Measurements from ENCODE around the gene PLEK2. TPM values are rescaled to one million over a fixed set of nuclear protein-coding genes. Genes with fewer than 3 reads are reported as not detected.

PLEK2 gene
- total RNA-seq, 1 donor from 2014 or later, result 111 TPM

- Histone ChIP-seq H3K36me3 (ENCODE audit: control insufficient read depth, insufficient read depth, low read length) (peaks cover 15% of the 10 kb centered on the region), H3K4me3 (ENCODE audit: low read depth, low read length) (no peak overlapping the region), H3K27me3 (ENCODE audit: control insufficient read depth, insufficient read depth, low read length) (no peaks in the 10 kb centered on the region)
- DNase-seq (ENCODE audit: low read depth) (no peak), FAIRE-seq (no peak)
- TF ChIP-seq CTCF (IDR thresholded peaks at IDR 0.05; ENCODE audit: insufficient read depth, low read length, severe bottlenecking), result no peak
Measured at GRCh38 chr14:67389811-67390534, 22.0 kb downstream of the PLEK2 start.

GRCh38 chr14:67389275-67389674 is 22.7 kb downstream of the PLEK2 start:
- H3K4me3 ChIP-seq (ENCODE audit: low read depth, low read length), result no peak overlapping the region
- DNase-seq (ENCODE audit: low read depth) (no peak), FAIRE-seq (no peak)
- H3K36me3 ChIP-seq (ENCODE audit: control insufficient read depth, insufficient read depth, low read length), result peaks cover 15% of the 10 kb centered on the region
- no peak for TF ChIP-seq CTCF (IDR thresholded peaks at IDR 0.05; ENCODE audit: insufficient read depth, low read length, severe bottlenecking)
- H3K27me3 ChIP-seq (ENCODE audit: control insufficient read depth, insufficient read depth, low read length), result no peaks in the 10 kb centered on the region

- DNase-seq (ENCODE audit: low read depth), result peak; percentile 48
- no peak overlapping the region for H3K4me3 ChIP-seq (ENCODE audit: low read depth, low read length)
- no peaks in the 10 kb centered on the region for H3K27me3 ChIP-seq (ENCODE audit: control insufficient read depth, insufficient read depth, low read length)
- peaks cover 14% of the 10 kb centered on the region for H3K36me3 ChIP-seq (ENCODE audit: control insufficient read depth, insufficient read depth, low read length)
- no peak for FAIRE-seq
- TF ChIP-seq CTCF (IDR thresholded peaks at IDR 0.05; ENCODE audit: insufficient read depth, low read length, severe bottlenecking), result no peak
Measured at GRCh38 chr14:67387195-67387594, 24.8 kb downstream of the PLEK2 start.

GRCh38 chr14:67385618-67386017 is 26.3 kb downstream of the PLEK2 start:
- Histone ChIP-seq H3K27me3 (ENCODE audit: control insufficient read depth, insufficient read depth, low read length) (no peaks in the 10 kb centered on the region), H3K4me3 (ENCODE audit: low read depth, low read length) (no peak overlapping the region), H3K36me3 (ENCODE audit: control insufficient read depth, insufficient read depth, low read length) (peaks cover 10% of the 10 kb centered on the region)
- DNase-seq (ENCODE audit: low read depth) (peak; percentile 83), FAIRE-seq (no peak)
- TF ChIP-seq CTCF (IDR thresholded peaks at IDR 0.05; ENCODE audit: insufficient read depth, low read length, severe bottlenecking), result no peak

DNA sequence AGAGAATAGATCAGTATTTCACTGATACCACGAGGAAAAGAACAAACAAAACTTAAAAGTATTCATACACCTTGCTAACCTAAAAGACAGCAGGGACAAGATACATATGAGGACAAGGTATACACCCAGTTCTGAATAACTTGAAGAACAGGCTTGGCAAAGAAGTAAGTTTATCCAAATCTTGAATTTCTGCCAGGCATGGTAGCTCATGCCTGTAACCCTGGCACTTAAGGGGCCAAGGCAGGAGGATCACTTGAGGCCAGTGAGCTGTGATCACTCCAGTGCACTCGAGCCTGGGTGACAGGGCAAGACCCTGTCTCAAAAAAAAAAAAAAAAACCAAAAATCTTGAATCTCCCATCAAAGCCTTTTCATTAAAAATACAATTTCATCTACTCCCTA is 26.8 kb downstream of the PLEK2 start:
- TF ChIP-seq CTCF (IDR thresholded peaks at IDR 0.05; ENCODE audit: insufficient read depth, low read length, severe bottlenecking), result no peak
- DNase-seq (ENCODE audit: low read depth) (peak; percentile 38), FAIRE-seq (no peak)
- Histone ChIP-seq H3K27me3 (ENCODE audit: control insufficient read depth, insufficient read depth, low read length) (no peaks in the 10 kb centered on the region), H3K36me3 (ENCODE audit: control insufficient read depth, insufficient read depth, low read length) (peaks cover 7% of the 10 kb centered on the region), H3K4me3 (ENCODE audit: low read depth, low read length) (no peak overlapping the region)

GRCh38 chr14:67377916-67378315 is 34.0 kb downstream of the PLEK2 start:
- TF ChIP-seq CTCF (IDR thresholded peaks at IDR 0.05; ENCODE audit: insufficient read depth, low read length, severe bottlenecking), result no peak
- Histone ChIP-seq H3K27me3 (ENCODE audit: control insufficient read depth, insufficient read depth, low read length) (no peaks in the 10 kb centered on the region), H3K36me3 (ENCODE audit: control insufficient read depth, insufficient read depth, low read length) (peaks cover 10% of the 10 kb centered on the region), H3K4me3 (ENCODE audit: low read depth, low read length) (no peak overlapping the region)
- DNase-seq (ENCODE audit: low read depth) (no peak), FAIRE-seq (no peak)

Measured in bronchial epithelial cell (primary cell).